OCI-LY1 (cell line): ENCODE data around the gene C4A.

Experiments
- CTCF ChIP-seq: fragments of 200-600 bp; sonication (generic), shearing (Covaris generic); IDR thresholded peaks from 2 replicates; pipeline ENCODE4 v1.5.1; 2017; ENCODE audit warnings: mild to moderate bottlenecking, antibody characterized with exemption, low read length, moderate library complexity, mixed read lengths
- EZH2 ChIP-seq: fragments of 200-600 bp; sonication (generic), shearing (Covaris generic); IDR thresholded peaks from 2 replicates; pipeline ENCODE4 v1.8.0; 2017; ENCODE audit warnings: borderline replicate concordance, mixed run types, mild to moderate bottlenecking, antibody characterized with exemption, low read length, moderate library complexity, mixed read lengths

DNA sequence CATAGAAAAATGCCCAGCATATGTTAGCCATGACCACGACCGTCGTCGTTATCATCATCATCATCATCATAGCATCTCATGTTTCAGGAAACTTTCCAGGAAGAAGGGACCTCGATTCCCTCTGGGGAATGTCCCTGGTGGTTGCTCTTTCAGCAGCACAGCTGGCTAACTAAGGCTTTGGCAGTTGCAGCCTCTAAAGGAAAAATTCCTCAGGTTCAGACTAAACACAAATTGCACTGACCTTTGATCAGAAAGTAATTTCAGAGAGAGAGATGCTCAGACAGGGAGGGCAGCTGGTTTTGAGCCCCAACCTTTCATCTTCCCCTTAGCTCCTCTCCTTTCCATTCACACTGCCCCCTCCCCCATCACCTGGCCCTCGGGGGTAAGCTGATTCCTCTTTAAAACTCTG is 41.6 kb upstream of the C4A start:
- TF ChIP-seq CTCF, result no peak
- TF ChIP-seq EZH2, result no peak
